ENCODE data around the gene C16orf96. TPM values are rescaled to one million over a fixed set of nuclear protein-coding genes. Genes with fewer than 3 reads are reported as not detected.

The C16orf96 gene
- 0.05 TPM for polyA plus RNA-seq

DNA sequence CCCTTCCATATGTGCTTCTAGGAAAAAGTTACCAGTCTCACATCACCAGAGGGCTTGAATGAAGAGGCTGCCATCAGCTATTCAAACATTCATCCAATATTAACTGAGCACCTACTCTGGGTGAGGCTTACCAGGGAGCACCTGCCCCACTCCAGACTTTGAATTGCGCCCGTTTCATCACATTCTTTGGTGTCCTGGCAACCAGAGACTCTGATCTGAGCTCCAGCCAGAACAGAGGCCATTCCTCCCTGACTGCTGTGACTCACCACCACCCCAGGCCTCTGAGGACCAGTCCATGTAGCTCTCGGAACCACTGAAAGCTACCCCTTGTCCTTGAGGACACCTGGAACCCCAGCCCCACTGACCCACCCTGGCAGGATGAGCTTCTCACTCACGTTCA is at the start of gene C16orf96:
TSS of gene C16orf96 (plus strand) at position 229 of the 400 bp plus-strand sequence. CDS start at position 379, 150 bp downstream.
- H3K4me1 Mint-ChIP-seq = no peaks in the 10 kb centered on the region
- H3K27ac Mint-ChIP-seq = peak within 1 kb of the TSS in 1 of 3 donors; percentile 48
- H3K4me3 Mint-ChIP-seq = peak within 1 kb of the TSS in 1 of 4 donors; percentile 23
- H3K27me3 Mint-ChIP-seq = peaks cover 18% of the 10 kb centered on the region
- H3K36me3 Mint-ChIP-seq = no peaks in the 10 kb centered on the region
- H3K9me3 Mint-ChIP-seq = no peaks in the 10 kb centered on the region

DNA sequence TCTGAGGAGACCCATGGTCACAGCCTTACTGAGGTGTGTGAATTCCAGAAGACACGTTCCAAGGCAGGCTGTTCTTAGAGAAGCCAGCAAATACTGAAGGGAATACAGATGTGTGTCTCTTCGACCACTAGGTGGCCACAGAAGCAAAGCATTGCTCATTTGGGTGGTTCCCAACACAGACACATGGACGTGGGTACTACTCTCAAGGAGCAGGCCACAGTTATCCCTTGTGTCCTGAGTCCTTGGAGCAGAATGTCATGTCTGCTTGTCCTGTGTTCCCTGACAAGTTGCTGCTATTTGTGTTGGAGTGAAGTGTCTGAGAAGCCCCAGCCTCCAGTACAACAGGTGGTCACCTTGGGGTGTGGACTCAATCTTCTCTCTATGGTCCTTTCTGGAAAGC is 49.7 kb upstream of the C16orf96 start:
- peak overlapping the region in 3 of 4 donors; percentile 49 to 92 (median 88) for H3K4me3 Mint-ChIP-seq
- peaks cover 30 to 34% (median 33%) of the 10 kb centered on the region in 3 donors for H3K4me1 Mint-ChIP-seq
- no peaks in the 10 kb centered on the region for H3K36me3 Mint-ChIP-seq

DNA sequence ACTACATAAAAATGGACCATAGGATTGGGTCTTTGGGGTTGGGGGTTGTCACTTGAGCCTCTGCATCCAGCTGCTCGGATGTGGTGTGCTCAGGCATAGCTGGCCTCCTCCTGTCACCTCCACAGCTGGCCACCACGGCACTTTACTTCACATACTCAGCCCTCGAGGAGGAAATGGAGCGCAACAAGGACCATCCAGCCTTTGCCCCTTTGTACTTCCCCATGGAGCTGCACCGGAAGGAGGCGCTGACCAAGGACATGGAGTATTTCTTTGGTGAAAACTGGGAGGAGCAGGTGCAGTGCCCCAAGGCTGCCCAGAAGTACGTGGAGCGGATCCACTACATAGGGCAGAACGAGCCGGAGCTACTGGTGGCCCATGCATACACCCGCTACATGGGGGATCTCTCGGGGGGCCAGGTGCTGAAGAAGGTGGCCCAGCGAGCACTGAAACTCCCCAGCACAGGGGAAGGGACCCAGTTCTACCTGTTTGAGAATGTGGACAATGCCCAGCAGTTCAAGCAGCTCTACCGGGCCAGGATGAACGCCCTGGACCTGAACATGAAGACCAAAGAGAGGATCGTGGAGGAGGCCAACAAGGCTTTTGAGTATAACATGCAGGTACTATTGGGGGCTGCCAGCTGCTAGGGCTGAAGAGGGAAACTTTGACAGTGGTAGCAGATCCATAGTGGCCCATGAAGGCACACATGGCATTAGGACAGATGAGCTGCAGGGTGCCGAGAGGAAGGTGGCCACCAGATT is 48.4 kb upstream of the C16orf96 start:
- Mint-ChIP-seq H3K4me1 (peaks cover 30 to 34% (median 31%) of the 10 kb centered on the region in 3 donors), H3K36me3 (no peaks in the 10 kb centered on the region), H3K4me3 (no peak overlapping the region), H3K9me3 (no peaks in the 10 kb centered on the region), H3K27me3 (no peaks in the 10 kb centered on the region), H3K27ac (peak overlapping the region in 2 of 3 donors; percentile 69 to 95)

More for the DNA sequence above, 49.7 kb upstream of the C16orf96 start:
- no peaks in the 10 kb centered on the region for H3K9me3 Mint-ChIP-seq
- H3K27ac Mint-ChIP-seq = peak overlapping the region; percentile 95 to 99 (median 95)
- H3K27me3 Mint-ChIP-seq = no peaks in the 10 kb centered on the region

DNA sequence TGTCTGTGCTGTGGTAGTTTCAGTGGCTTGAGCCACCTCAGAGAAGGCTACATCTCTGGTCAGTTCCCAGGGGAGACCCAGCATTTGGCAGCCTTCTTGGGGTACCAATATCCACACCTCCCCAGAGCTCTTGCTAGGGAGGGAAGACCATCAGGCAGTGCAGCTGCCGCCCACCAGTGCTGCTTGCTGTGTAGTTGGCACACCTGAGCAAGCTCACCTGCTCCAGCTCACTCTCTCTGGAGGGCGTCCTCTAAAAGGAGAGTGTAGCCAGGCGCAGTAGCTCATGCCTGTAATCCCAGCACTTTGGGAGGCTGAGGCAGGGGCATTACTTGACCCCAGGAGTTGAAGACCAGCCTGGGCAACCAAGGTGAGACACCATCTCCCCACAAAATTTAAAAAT is 47.3 kb upstream of the C16orf96 start:
- Mint-ChIP-seq H3K27ac (peak overlapping the region in 1 of 3 donors; percentile 22), H3K4me1 (peaks cover 23 to 26% (median 23%) of the 10 kb centered on the region in 3 donors), H3K9me3 (no peaks in the 10 kb centered on the region)

DNA sequence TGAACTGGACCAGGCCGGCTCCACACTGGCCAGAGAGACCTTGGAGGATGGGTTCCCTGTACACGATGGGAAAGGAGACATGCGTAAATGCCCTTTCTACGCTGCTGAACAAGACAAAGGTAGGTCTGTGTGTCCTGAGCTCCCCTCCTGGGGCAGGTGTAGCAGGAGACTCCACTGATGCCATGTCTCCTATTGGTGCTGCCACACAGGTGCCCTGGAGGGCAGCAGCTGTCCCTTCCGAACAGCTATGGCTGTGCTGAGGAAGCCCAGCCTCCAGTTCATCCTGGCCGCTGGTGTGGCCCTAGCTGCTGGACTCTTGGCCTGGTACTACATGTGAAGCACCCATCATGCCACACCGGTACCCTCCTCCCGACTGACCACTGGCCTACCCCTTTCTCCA is 46.7 kb upstream of the C16orf96 start:
- no peak overlapping the region for H3K4me3 Mint-ChIP-seq
- no peaks in the 10 kb centered on the region for H3K9me3 Mint-ChIP-seq
- H3K27ac Mint-ChIP-seq = no peak overlapping the region
- H3K36me3 Mint-ChIP-seq = no peaks in the 10 kb centered on the region
- H3K4me1 Mint-ChIP-seq = peaks cover 21 to 24% (median 22%) of the 10 kb centered on the region in 3 donors
- no peaks in the 10 kb centered on the region for H3K27me3 Mint-ChIP-seq

More for the DNA sequence above, 47.3 kb upstream of the C16orf96 start:
- no peaks in the 10 kb centered on the region for H3K36me3 Mint-ChIP-seq
- H3K4me3 Mint-ChIP-seq = no peak overlapping the region
- no peaks in the 10 kb centered on the region for H3K27me3 Mint-ChIP-seq

DNA sequence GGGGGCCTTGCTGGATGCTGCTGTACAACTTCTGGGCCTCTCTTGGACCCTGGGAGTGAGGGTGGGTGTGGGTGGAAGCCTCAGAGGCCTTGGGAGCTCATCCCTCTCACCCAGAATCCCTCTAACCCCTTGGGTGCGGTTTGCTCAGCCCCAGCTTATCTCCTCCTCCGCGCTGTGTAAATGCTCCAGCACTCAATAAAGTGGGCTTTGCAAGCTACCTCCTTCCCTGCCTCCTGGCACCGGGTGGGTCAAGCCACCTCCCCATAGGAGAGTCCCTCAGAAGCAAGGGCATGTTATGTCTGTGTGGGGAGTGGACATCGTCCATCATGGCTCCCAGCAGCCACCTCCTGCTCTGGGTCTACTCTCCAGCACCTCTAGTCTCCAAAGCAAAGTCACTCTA is 46.0 kb upstream of the C16orf96 start:
- Mint-ChIP-seq H3K4me1 (peaks cover 21 to 25% (median 22%) of the 10 kb centered on the region in 3 donors), H3K9me3 (no peaks in the 10 kb centered on the region), H3K27me3 (no peaks in the 10 kb centered on the region), H3K4me3 (no peak overlapping the region), H3K36me3 (no peaks in the 10 kb centered on the region), H3K27ac (peak overlapping the region in 1 of 3 donors; percentile 29)

DNA sequence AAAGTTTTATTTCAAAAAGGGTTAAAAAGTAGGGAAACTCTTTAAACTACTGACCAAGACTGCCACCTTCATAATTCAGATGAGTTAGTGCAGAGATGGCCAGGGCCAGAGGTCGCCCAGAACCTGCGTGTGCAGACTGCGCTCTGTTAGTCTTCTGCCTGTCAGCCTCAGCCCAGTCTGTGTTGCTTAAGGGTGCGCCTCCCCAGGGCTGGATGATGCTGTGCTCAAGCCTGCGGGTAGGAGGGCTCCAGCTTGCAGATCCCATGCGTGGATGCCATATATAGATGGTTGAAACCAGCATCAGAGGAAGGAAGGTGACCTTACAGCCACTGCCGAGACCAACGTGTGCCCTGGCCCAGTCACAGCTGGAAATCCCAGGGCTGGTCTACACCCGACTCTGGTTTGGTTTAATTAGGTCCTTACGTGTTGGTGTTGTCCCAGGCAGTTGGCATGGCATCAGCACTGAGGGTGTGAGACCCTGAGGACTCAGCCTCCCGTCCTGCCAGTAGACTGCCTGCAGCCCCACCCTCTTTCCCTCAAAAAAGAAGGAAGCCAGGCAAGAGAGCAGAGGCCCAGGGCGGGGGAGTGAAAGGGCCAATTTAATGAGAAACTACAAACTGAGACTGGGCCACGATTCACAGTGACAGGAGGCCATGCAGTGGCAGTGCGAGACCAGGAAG is 45.3 kb upstream of the C16orf96 start:
- Mint-ChIP-seq H3K9me3 (no peaks in the 10 kb centered on the region), H3K4me3 (peak overlapping the region in 1 of 4 donors; percentile 28), H3K36me3 (no peaks in the 10 kb centered on the region), H3K27ac (peak overlapping the region in 2 of 3 donors; percentile 8 to 85), H3K27me3 (no peaks in the 10 kb centered on the region), H3K4me1 (peaks cover 22 to 25% (median 23%) of the 10 kb centered on the region in 3 donors)

DNA sequence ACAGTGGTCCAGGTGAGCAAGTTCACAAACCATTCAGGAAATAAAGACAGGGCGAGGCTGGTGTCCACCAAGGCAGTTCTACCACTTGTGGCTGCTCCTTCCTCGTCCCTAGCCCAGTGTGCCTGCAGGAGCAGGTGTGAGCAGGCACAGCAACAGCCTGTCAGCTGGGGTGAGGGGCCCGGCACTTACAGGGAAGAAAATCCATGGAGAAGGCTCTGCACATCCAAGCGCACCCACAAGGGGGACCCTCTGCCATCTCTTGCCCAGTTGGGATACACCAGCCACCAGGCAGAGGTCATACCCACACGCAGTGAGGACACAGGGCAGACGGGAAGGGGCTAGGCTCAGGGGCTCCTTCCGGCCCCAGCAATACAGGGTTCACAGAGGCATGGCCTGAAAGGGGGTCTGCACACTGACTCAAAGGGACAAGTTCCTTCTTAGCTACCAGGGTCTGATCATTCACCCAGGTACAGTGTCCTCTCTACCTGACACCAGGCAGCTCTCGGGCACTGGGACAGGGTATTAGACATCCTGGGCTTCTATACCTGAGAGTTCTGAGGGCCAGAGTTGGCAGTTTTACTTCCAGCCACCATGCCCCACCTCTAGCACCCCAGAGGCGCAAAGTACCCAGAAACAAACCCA is 44.6 kb upstream of the C16orf96 start:
- Mint-ChIP-seq H3K36me3 (no peaks in the 10 kb centered on the region), H3K4me1 (peaks cover 17 to 24% (median 21%) of the 10 kb centered on the region in 3 donors)

DNA sequence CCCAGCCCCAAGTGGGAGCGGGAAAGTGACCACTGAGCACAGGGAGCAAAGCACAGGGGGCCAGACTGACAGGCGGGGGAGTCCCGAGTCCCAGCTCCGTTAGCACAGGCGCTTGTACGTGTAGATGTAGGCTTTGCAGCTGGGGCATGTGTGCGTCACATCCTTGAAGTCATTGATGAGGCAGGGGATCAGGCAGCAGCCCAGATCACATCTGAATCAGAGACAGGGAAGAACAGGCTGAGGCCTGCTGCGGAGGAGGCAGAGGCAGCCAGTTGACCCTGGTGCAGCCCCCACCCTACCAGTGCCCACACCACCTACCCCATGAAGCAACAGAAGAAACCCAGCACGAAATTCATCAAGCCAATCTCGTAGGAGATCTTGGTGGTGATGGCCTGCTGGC is 43.7 kb upstream of the C16orf96 start:
- no peaks in the 10 kb centered on the region for H3K36me3 Mint-ChIP-seq
- no peak overlapping the region for H3K4me3 Mint-ChIP-seq
- H3K9me3 Mint-ChIP-seq = no peaks in the 10 kb centered on the region
- H3K27me3 Mint-ChIP-seq = no peaks in the 10 kb centered on the region
- H3K4me1 Mint-ChIP-seq = peaks cover 18 to 21% (median 19%) of the 10 kb centered on the region in 3 donors
- H3K27ac Mint-ChIP-seq = peak overlapping the region in 1 of 3 donors; percentile 62

More for the DNA sequence above, 44.6 kb upstream of the C16orf96 start:
- Mint-ChIP-seq H3K4me3 (no peak overlapping the region), H3K27ac (peak overlapping the region in 1 of 3 donors; percentile 85), H3K27me3 (no peaks in the 10 kb centered on the region), H3K9me3 (no peaks in the 10 kb centered on the region)

DNA sequence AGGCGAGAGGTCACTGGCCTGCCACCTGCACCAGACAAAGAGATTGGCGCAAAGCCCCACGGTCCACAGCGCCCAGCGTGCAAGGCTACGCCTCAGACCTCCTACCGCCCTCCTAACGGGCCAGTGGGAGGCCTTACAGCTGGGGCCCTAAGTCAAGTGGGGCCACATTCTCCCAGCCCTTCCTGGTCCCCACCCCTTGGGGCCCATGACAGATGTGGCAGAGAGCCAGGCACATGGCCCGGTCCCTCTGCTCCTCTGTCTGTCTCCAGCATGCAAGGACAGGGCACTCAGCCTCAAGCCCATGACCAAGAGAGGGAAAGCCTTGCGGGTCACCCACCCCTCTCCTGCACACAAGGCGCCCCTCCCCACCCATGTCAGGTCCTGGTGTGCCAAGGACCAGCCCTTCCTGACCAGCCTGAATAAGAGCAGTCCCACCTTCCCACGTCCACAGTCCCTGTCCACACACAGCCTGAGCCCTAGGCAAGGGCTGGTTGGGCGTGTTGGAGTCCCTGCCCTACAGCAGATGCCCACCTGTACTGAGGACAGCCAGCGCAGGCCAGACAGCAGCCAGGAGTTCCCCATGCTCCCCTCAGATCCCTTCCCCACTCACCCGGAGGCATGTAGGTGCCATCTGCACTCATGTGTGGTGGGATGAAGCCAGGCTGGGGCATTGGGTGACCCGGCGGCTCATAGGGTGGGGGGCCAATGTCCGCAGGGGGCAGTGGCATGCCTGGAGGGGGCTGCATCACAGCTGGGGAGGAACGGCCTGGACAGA is 42.9 kb upstream of the C16orf96 start:
- Mint-ChIP-seq H3K27me3 (no peaks in the 10 kb centered on the region), H3K27ac (peak overlapping the region in 1 of 3 donors; percentile 78), H3K36me3 (no peaks in the 10 kb centered on the region), H3K4me1 (peaks cover 18 to 21% (median 19%) of the 10 kb centered on the region in 3 donors), H3K9me3 (no peaks in the 10 kb centered on the region), H3K4me3 (peak overlapping the region in 1 of 4 donors; percentile 12)

DNA sequence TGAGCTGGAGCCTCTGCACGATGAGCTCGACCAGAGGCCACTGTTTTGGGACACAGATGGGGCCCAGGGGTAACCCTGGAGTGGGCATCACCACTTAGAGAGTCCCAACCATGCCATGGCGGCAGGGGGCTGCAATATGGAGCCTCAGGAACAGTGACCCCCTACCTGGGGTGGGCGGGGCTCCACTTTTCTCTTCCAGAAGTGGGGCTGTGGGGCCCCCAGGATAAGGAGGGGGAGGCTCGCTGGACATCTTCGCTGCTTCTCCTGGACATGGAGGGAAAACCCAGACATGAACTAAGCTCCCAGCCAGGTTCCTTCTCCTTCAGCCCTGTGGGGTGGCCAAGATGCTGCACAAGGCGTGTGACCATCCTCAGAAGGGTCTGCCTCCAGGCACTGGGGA is 42.3 kb upstream of the C16orf96 start:
- peak overlapping the region in 1 of 4 donors; percentile 39 for H3K4me3 Mint-ChIP-seq
- H3K9me3 Mint-ChIP-seq = no peaks in the 10 kb centered on the region
- no peaks in the 10 kb centered on the region for H3K27me3 Mint-ChIP-seq
- no peaks in the 10 kb centered on the region for H3K36me3 Mint-ChIP-seq
- H3K4me1 Mint-ChIP-seq = peaks cover 18 to 24% (median 23%) of the 10 kb centered on the region in 3 donors
- H3K27ac Mint-ChIP-seq = peak overlapping the region in 1 of 3 donors; percentile 96

DNA sequence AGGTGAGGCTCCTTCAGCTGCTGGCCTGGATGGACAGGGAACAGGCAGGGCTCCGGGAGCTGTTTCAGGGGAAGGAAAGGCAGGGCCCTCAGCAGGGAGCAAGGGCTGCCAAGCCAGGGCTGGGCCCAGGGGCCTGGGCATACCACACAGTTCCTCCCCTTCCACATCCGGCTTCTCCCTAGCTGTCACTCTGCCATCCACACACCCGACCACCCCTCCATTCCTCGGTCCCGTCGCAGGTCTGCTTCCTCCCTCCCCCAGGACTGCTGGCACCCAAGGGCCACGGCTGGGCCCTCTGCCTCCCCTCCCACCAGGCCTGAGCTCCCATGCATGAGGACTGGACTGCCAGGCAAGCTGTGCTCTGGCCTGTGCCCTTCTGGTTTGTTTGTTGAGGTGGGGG is 41.5 kb upstream of the C16orf96 start:
- Mint-ChIP-seq H3K4me1 (peaks cover 18 to 24% (median 23%) of the 10 kb centered on the region in 3 donors), H3K27ac (peak overlapping the region in 2 of 3 donors; percentile 46 to 96), H3K9me3 (no peaks in the 10 kb centered on the region), H3K4me3 (peak overlapping the region in 2 of 4 donors; percentile 77 to 84), H3K36me3 (no peaks in the 10 kb centered on the region), H3K27me3 (no peaks in the 10 kb centered on the region)

DNA sequence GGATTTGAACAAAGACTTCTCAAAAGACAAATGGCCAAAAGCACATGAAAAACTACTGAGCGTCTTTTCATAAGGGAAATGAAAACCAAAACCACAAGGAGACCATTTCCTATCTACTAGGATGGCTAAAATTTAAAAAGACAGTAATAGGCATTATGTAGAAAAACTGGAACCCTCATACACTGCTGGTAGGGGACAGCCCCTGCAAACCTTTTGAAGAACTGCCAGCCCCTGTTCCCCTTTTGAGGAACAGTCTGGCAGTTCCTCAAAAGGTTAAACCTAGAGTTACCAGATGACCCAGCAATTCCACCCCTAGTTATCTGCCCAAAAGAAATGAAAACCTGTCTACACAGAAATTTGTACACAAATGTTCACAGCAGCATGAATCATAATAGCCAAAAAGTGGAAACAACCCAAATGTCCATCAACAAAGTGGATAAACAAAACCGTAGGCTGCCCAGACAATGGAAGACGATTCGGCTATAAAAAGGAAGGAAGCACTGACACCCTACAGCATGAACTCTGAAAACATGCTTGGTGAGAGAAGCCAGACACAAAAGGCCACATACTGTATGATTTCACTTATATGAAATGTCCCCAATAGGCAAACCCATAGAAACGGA is 40.4 kb upstream of the C16orf96 start:
- no peaks in the 10 kb centered on the region for H3K27me3 Mint-ChIP-seq
- H3K4me3 Mint-ChIP-seq = peak overlapping the region; percentile 8 to 84 (median 54)
- peaks cover 19 to 24% (median 20%) of the 10 kb centered on the region in 3 donors for H3K4me1 Mint-ChIP-seq
- peak overlapping the region; percentile 46 to 96 (median 92) for H3K27ac Mint-ChIP-seq
- no peaks in the 10 kb centered on the region for H3K9me3 Mint-ChIP-seq
- no peaks in the 10 kb centered on the region for H3K36me3 Mint-ChIP-seq

Data from IgD-negative memory B cell (primary cell).